Activated CD4-positive, CD25-positive, alpha-beta regulatory T cell treated with anti-CD3 and anti-CD28 coated beads, Interleukin-2, amount 50 U/mL, for 16 hours (primary cell): Measurements from ENCODE around the gene PSEN2.

Source experiments
- DNase-seq: peaks from one replicate; pipeline ENCODE4 v3.0.0-alpha.2; 2020; ENCODE audit warnings: low read depth, low spot score

Gene PSEN2

GRCh38 chr1:226886122-226886901 is 15.9 kb downstream of the PSEN2 start:
- DNase-seq: no peak

GRCh38 chr1:226887006-226887405 is 16.6 kb downstream of the PSEN2 start:
- no peak for DNase-seq

- DNase-seq: no peak
Measured at GRCh38 chr1:226888021-226888420, 17.6 kb downstream of the PSEN2 start.

- no peak for DNase-seq
Measured at GRCh38 chr1:226888816-226889215, 18.4 kb downstream of the PSEN2 start.

GRCh38 chr1:226889616-226890330 is 19.4 kb downstream of the PSEN2 start:
- DNase-seq: no peak

GRCh38 chr1:226890331-226891108 is 20.1 kb downstream of the PSEN2 start:
- no peak for DNase-seq

- DNase-seq: no peak
Measured at GRCh38 chr1:226891346-226891745, 20.9 kb downstream of the PSEN2 start.

GRCh38 chr1:226891846-226892523 is 21.6 kb downstream of the PSEN2 start:
- no peak for DNase-seq

GRCh38 chr1:226892524-226892875 is 22.1 kb downstream of the PSEN2 start:
- no peak for DNase-seq

GRCh38 chr1:226893936-226894335 is 23.5 kb downstream of the PSEN2 start:
- DNase-seq: no peak

- DNase-seq: no peak
Measured at GRCh38 chr1:226894826-226895225, 24.4 kb downstream of the PSEN2 start.

GRCh38 chr1:226895644-226896043 is 25.2 kb downstream of the PSEN2 start:
- DNase-seq: no peak

- no peak for DNase-seq
Measured at GRCh38 chr1:226898246-226898645, 27.8 kb downstream of the PSEN2 start.

GRCh38 chr1:226901421-226901820 is 31.0 kb downstream of the PSEN2 start:
- no peak for DNase-seq

- no peak for DNase-seq
Measured at GRCh38 chr1:226902601-226903000, 32.2 kb downstream of the PSEN2 start.

- DNase-seq: no peak
Measured at GRCh38 chr1:226903819-226904716, 33.7 kb downstream of the PSEN2 start.

- no peak for DNase-seq
Measured at GRCh38 chr1:226904772-226905171, 34.4 kb downstream of the PSEN2 start.

- DNase-seq: no peak
Measured at GRCh38 chr1:226908419-226908818, 38.0 kb downstream of the PSEN2 start.

GRCh38 chr1:226908913-226909312 is 38.5 kb downstream of the PSEN2 start:
- no peak for DNase-seq

GRCh38 chr1:226912587-226913176 is 42.3 kb downstream of the PSEN2 start:
- no peak for DNase-seq

- DNase-seq: no peak
Measured at GRCh38 chr1:226915672-226915995, 45.2 kb downstream of the PSEN2 start.
